Endothelial cell of umbilical vein (primary cell): ENCODE measurements around the gene BCOR. TPM values are rescaled to one million over a fixed set of nuclear protein-coding genes. Genes with fewer than 3 reads are reported as not detected.

Source experiments
- BruUV-seq: library from RNA; stranded (reverse); fragments of 400-500 nt; replicated peaks from 2 replicates; lab custom pipeline; 2021; lab: Mats Ljungman, UMichigan
- CTCF ChIA-PET: fragments of 300-600, 350-600 bp; sonication (Branson Sonifier 250); formaldehyde crosslinking; loops from one replicate; lab custom pipeline; 2021; ENCODE audit warnings: antibody characterized with exemption, inconsistent platforms; lab: Charles Lee
- POLR2A ChIA-PET: fragments of 300-600, 350-600 bp; sonication (Branson Sonifier 250); formaldehyde crosslinking; loops from one replicate; lab custom pipeline; 2021; ENCODE audit warnings: antibody characterized with exemption, inconsistent platforms; lab: Charles Lee
- DNase-seq: peaks from one replicate; pipeline ENCODE4 v3.0.0-alpha.2; 2011; ENCODE audit warnings: low read depth, low spot score
- FAIRE-seq: peaks from 2 replicates; lab custom pipeline; 2011; peaks lifted over from hg19 to GRCh38; lab: Jason Lieb, UNC
- H2AFZ ChIP-seq: 2 replicates; pipeline ENCODE4 v1.6.0; 2012; ENCODE audit warnings: low read depth, low read length, control low read depth, inconsistent platforms
- H3K27ac ChIP-seq: 2 replicates; pipeline ENCODE4 v1.5.1; 2011; ENCODE audit warnings: low read depth, mild to moderate bottlenecking, control low read depth, low read length, moderate library complexity; ENCODE audit not compliant: insufficient read depth
- H3K27me3 ChIP-seq, 2 experiments: 2 replicates each; pipeline versions ENCODE4 v1.6.0 to v1.6.1; 2011; ENCODE audit warnings: low read length in 2 of 2, mixed read lengths in 1 of 2; ENCODE audit not compliant: control insufficient read depth in 2 of 2, insufficient read depth in 2 of 2
- H3K36me3 ChIP-seq, 2 experiments: 2 replicates in 1 of 2; 3 replicates in 1 of 2; pipeline ENCODE4 v1.5.1; 2011; ENCODE audit warnings: low read length in 2 of 2, mild to moderate bottlenecking in 1 of 2, moderate library complexity in 1 of 2; ENCODE audit not compliant: control insufficient read depth in 2 of 2, insufficient read depth in 2 of 2; ENCODE audit errors: extremely low read depth in 1 of 2
- H3K4me1 ChIP-seq: 3 replicates; pipeline ENCODE4 v1.5.1; 2011; ENCODE audit warnings: mild to moderate bottlenecking, low read length; ENCODE audit not compliant: control insufficient read depth, insufficient read depth; ENCODE audit errors: extremely low read depth
- H3K4me2 ChIP-seq: 2 replicates; pipeline ENCODE4 v1.6.1; 2011; ENCODE audit warnings: low read length, control low read depth, mixed read lengths; ENCODE audit not compliant: insufficient read depth
- H3K4me3 ChIP-seq, 3 experiments: fragments of 200-600 bp in 1 of 3; sonication (generic), shearing (Covaris generic) in 1 of 3; replicated peaks in 1 of 3; 2 replicates each; pipeline ENCODE4 v1.5.1; 2011 to 2016; ENCODE audit warnings: control low read depth in 3 of 3, low read length in 3 of 3, mild to moderate bottlenecking in 2 of 3, inconsistent platforms in 1 of 3, low read depth in 1 of 3, moderate library complexity in 1 of 3; ENCODE audit not compliant: insufficient read depth in 1 of 3
- H3K79me2 ChIP-seq: 2 replicates; pipeline ENCODE4 v1.6.0; 2012; ENCODE audit warnings: low read length, inconsistent platforms; ENCODE audit not compliant: control insufficient read depth, insufficient read depth
- H3K9ac ChIP-seq: replicated peaks from 2 replicates; pipeline ENCODE3; 2011; ENCODE audit warnings: low read length, control low read depth; ENCODE audit not compliant: insufficient read depth; ENCODE audit errors: extremely low read depth
- H3K9me1 ChIP-seq: replicated peaks from 3 replicates; pipeline ENCODE4 v1.6.0; 2011; ENCODE audit warnings: mild to moderate bottlenecking, low read length; ENCODE audit not compliant: control insufficient read depth, insufficient read depth; ENCODE audit errors: extremely low read depth
- H3K9me3 ChIP-seq: replicated peaks from 2 replicates; pipeline ENCODE4 v1.5.1; 2012; ENCODE audit warnings: low read length, inconsistent platforms; ENCODE audit not compliant: control insufficient read depth, insufficient read depth
- H4K20me1 ChIP-seq: replicated peaks from 2 replicates; pipeline ENCODE3; 2011; ENCODE audit warnings: mild to moderate bottlenecking, low read length; ENCODE audit not compliant: control insufficient read depth, insufficient read depth; ENCODE audit errors: extremely low read depth
- EZH2 ChIP-seq: IDR thresholded peaks from 2 replicates; pipeline ENCODE4 v1.6.1; 2012; ENCODE audit warnings: borderline replicate concordance, low read depth, mild to moderate bottlenecking, moderate library complexity, low read length, inconsistent platforms; ENCODE audit not compliant: severe bottlenecking
- FOS ChIP-seq: IDR thresholded peaks from 2 replicates; pipeline ENCODE4 v1.6.1; 2011; ENCODE audit warnings: mild to moderate bottlenecking, low read length, moderate library complexity, borderline replicate concordance; ENCODE audit not compliant: insufficient read depth
- GATA2 ChIP-seq: IDR thresholded peaks from 2 replicates; pipeline ENCODE4 v1.7.0; 2011; ENCODE audit warnings: low read depth, mild to moderate bottlenecking, moderate library complexity, mixed read lengths, low read length; ENCODE audit not compliant: insufficient read length, insufficient read depth
- POLR2AphosphoS5 ChIP-seq: IDR thresholded peaks from 2 replicates; pipeline ENCODE4 v1.6.1; 2012; ENCODE audit warnings: low read depth, mild to moderate bottlenecking, control low read depth, low read length, moderate library complexity; ENCODE audit not compliant: insufficient read depth
- dilution Hi-C: fragments of 300-500 bp; cut with MboI; formaldehyde crosslinking; loops from one replicate; pipeline ENCODE4 v1.15.0; 2019; ENCODE audit warnings: low sequenced_read_pairs; ENCODE audit not compliant: extremely low pct_ligation_motif_present
- intact Hi-C: fragments of 100-400 bp; cut with micrococcal nuclease; formaldehyde crosslinking; loops from one replicate; pipeline ENCODE4 v1.10.0; 2022
- polyA plus RNA-seq, 4 experiments: library from polyadenylated mRNA; depleted of rRNA in 3 of 4; stranded (reverse) in 3 of 4; unstranded in 1 of 4; fragments of >200 nt; gene quantifications; 2 replicates each; pipeline versions ENCODE4 v1.2.1 to v1.2.3, GENCODE V29; 2011 to 2012; ENCODE audit warnings: missing spikeins in 1 of 4
- total RNA-seq: library from RNA; stranded (reverse); gene quantifications from 2 replicates; pipeline ENCODE4 v1.2.3, GENCODE V29; 2021
- TF ChIP-seq, protein P1 (sequence below): IDR thresholded peaks from 2 replicates; pipeline ENCODE4 v1.6.1; 2011; ENCODE audit not compliant: insufficient read depth, insufficient read length
- TF ChIP-seq, protein P2 (sequence below), 2 donors: IDR thresholded peaks; 1 replicate in 1 of 2; 2 replicates in 1 of 2; pipeline ENCODE4 v1.5.1; 2011; ENCODE audit warnings: low read length in 2 of 2, mild to moderate bottlenecking in 2 of 2, moderate library complexity in 2 of 2, control low read depth in 1 of 2, inconsistent platforms in 1 of 2, low read depth in 1 of 2; ENCODE audit not compliant: insufficient read depth in 1 of 2; ENCODE audit errors: extremely low read depth in 1 of 2

Gene BCOR
- total and polyA plus RNA-seq, 2 donors (not counting 3 experiments of a cell fraction or from before 2014, with no cell fraction given): 10.1 to 24.2 TPM

DNA sequence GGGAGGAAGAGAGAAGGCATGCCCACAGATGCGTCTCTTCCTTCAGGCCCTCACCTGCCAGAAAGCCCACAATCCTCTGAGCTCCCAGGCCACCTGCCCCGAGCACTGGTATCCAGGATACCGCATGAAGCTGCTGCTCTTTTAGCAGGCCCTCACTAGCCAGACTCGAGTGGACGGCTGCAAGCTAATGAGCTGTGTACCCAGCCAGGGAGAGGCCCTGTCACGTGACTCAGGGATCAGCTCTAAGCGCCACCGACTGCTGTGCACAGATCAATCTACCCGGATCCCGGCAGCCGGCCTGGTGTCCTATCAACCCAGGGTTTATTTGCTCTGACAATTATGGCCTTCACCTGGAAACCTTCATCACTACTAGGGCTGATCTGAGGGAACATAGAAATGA is 39.0 kb downstream of the BCOR start:
- Histone ChIP-seq H3K27me3 (no peaks in the 10 kb centered on the region), H3K36me3 (peaks cover 10 to 31% of the 10 kb centered on the region in 2 experiments), H3K79me2 (no peaks in the 10 kb centered on the region), H3K9me1 (no peaks in the 10 kb centered on the region), H3K4me1 (peaks cover 6% of the 10 kb centered on the region), H3K9me3 (no peaks in the 10 kb centered on the region), H3K4me3 (no peak overlapping the region), H3K4me2 (no peak overlapping the region), H3K9ac (no peak overlapping the region), H2AFZ (no peak overlapping the region), H4K20me1 (no peaks in the 10 kb centered on the region), H3K27ac (no peak overlapping the region)
- CTCF ChIA-PET: interaction anchor here (1.5 to 2.6 kb wide), 2 partner anchors 245 to 327 kb away, joined by 4 to 21 read pairs; no protein-coding TSS in a partner anchor
- FAIRE-seq: no peak
- BruUV-seq: no TSS peak
- dilution Hi-C loops (no loop called here), intact Hi-C loops (no loop called here)
- TF ChIP-seq GATA2 (no peak), POLR2AphosphoS5 (no peak)
- TF ChIP-seq, protein P1, sequence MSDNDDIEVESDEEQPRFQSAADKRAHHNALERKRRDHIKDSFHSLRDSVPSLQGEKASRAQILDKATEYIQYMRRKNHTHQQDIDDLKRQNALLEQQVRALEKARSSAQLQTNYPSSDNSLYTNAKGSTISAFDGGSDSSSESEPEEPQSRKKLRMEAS: no peak
- POLR2A ChIA-PET: no interaction called here
- no peak for DNase-seq

DNA sequence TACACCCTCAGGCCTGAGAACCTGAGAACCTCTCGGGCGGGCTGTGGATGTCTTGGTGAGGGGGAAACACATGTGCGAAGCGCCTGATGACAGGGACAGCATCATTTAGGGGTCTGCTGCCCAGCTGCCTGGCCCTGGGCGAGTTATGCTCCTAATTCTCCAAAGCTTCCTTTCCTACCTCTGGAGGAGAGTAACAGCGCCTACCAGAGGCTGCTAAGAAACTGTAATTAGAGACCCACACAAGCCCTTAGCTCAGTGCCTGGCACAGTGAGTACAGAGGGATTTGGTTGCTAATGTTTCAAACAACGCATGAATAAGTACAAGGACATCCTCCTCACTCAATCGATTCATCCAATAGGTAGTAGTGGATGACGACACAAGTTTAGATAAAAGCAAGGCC is 40.4 kb downstream of the BCOR start:
- Histone ChIP-seq H3K4me3 (no peak overlapping the region), H3K27ac (no peak overlapping the region), H3K9me3 (no peaks in the 10 kb centered on the region), H3K9ac (no peak overlapping the region), H3K4me1 (peaks cover 2% of the 10 kb centered on the region), H3K4me2 (no peak overlapping the region), H2AFZ (no peak overlapping the region), H3K36me3 (peaks cover 11 to 33% of the 10 kb centered on the region in 2 experiments), H4K20me1 (no peaks in the 10 kb centered on the region), H3K79me2 (no peaks in the 10 kb centered on the region), H3K9me1 (no peaks in the 10 kb centered on the region), H3K27me3 (no peaks in the 10 kb centered on the region)
- DNase-seq: no peak
- POLR2A ChIA-PET: interaction anchor here (0.6 kb wide), 1 partner anchor 18 kb away, joined by 3 read pairs; no protein-coding TSS in a partner anchor
- dilution Hi-C loops: no loop called here
- no peak for TF ChIP-seq FOS
- TF ChIP-seq, protein P2, sequence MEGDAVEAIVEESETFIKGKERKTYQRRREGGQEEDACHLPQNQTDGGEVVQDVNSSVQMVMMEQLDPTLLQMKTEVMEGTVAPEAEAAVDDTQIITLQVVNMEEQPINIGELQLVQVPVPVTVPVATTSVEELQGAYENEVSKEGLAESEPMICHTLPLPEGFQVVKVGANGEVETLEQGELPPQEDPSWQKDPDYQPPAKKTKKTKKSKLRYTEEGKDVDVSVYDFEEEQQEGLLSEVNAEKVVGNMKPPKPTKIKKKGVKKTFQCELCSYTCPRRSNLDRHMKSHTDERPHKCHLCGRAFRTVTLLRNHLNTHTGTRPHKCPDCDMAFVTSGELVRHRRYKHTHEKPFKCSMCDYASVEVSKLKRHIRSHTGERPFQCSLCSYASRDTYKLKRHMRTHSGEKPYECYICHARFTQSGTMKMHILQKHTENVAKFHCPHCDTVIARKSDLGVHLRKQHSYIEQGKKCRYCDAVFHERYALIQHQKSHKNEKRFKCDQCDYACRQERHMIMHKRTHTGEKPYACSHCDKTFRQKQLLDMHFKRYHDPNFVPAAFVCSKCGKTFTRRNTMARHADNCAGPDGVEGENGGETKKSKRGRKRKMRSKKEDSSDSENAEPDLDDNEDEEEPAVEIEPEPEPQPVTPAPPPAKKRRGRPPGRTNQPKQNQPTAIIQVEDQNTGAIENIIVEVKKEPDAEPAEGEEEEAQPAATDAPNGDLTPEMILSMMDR (IDR thresholded peaks at IDR 0.05; ENCODE audit: extremely low read depth in 1 of 2, insufficient read depth in 1 of 2, low read depth in 1 of 2, low read length in 2 of 2): peak; percentile 2 to 4
- no peak for TF ChIP-seq EZH2
- CTCF ChIA-PET: interaction anchor here (0.5 to 2.6 kb wide), 10 partner anchors 43 to 326 kb away, joined by 3 to 21 read pairs (median 3); no protein-coding TSS in a partner anchor
- BruUV-seq: no TSS peak
- intact Hi-C loops: no loop called here
- FAIRE-seq: no peak
